ENCODE results near the gene CD274. TPM values are rescaled to one million over a fixed set of nuclear protein-coding genes. Genes with fewer than 3 reads are reported as not detected.
A peak's percentile ranks its signal among the peaks of the same experiment; 100 is the strongest.
"Not testable (repeated sequence)": the region's sequence is repeated elsewhere in the genome, so short reads cannot be mapped to it uniquely, and the experiment has no call there.

Gene CD274
- total and polyA plus RNA-seq, 10 of the 15 experiments (the other 5 are each of a cell fraction or from before 2014, with no cell fraction given): 9.4 to 128 (median 24.6) TPM

DNA sequence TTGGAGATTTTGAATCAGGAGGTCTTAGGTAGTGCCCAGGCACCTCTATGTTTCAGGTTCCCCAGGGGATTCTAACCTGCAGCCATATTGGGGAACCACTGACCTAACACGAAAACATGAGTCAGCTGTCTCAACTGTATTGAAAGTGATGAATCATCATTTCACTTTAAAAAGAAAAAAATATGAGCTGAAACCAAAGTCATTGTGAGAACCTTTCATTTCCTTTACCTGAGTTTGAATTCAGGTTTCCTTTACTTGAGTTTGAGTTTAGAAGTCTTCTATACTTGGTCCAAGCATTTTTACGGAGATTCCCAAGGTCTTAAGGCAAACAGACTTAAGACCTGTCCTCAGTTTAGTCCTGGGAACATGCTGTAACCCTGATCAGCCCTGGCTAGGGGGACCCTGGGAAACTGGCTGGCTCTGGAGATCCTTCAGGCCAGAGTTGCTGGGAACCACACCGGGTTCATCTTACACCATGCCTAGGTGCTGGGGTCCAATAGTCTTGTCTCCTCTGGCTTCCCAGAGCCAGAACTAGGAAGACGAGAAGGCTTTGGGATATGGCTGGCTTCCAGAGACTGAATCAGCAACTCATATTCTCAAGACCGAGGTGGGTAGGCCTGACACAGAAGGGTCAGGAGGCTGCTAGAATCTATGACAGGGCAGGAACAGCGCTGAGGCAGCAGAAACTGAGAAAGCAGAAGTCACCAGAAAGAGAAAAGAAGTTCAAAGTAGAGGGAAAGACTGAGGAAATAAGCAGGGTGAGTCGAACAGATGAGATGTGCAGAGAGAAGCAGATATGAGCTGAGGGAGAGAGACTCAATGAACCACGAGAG lies 43.6 kb downstream of the CD274 start (continued):
- TF ChIP-seq, protein P1, sequence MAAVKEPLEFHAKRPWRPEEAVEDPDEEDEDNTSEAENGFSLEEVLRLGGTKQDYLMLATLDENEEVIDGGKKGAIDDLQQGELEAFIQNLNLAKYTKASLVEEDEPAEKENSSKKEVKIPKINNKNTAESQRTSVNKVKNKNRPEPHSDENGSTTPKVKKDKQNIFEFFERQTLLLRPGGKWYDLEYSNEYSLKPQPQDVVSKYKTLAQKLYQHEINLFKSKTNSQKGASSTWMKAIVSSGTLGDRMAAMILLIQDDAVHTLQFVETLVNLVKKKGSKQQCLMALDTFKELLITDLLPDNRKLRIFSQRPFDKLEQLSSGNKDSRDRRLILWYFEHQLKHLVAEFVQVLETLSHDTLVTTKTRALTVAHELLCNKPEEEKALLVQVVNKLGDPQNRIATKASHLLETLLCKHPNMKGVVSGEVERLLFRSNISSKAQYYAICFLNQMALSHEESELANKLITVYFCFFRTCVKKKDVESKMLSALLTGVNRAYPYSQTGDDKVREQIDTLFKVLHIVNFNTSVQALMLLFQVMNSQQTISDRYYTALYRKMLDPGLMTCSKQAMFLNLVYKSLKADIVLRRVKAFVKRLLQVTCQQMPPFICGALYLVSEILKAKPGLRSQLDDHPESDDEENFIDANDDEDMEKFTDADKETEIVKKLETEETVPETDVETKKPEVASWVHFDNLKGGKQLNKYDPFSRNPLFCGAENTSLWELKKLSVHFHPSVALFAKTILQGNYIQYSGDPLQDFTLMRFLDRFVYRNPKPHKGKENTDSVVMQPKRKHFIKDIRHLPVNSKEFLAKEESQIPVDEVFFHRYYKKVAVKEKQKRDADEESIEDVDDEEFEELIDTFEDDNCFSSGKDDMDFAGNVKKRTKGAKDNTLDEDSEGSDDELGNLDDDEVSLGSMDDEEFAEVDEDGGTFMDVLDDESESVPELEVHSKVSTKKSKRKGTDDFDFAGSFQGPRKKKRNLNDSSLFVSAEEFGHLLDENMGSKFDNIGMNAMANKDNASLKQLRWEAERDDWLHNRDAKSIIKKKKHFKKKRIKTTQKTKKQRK (IDR thresholded peaks at IDR 0.05; ENCODE audit: low read depth, low read length): no peak
- TF ChIP-seq, protein P2, sequence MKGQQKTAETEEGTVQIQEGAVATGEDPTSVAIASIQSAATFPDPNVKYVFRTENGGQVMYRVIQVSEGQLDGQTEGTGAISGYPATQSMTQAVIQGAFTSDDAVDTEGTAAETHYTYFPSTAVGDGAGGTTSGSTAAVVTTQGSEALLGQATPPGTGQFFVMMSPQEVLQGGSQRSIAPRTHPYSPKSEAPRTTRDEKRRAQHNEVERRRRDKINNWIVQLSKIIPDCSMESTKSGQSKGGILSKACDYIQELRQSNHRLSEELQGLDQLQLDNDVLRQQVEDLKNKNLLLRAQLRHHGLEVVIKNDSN (IDR thresholded peaks at IDR 0.05; ENCODE audit: borderline replicate concordance, extremely low read length, insufficient read depth, low read depth, low read length): no peak

DNA sequence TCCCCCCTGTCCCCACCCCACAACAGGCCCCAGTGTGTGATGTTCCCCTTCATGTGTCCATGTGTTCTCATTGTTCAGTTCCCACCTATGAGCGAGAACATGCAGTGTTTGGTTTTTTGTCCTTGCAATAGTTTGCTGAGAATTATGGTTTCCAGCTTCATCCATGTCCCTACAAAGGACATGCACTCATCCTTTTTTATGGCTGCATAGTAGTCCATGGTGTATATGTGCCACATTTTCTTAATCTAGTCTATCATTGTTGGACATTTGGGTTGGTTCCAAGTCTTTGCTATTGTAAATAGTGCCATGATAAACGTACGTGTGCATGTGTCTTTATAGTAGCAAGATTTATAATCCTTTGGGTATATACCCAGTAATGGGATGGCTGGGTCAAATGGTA lies 44.4 kb downstream of the CD274 start:
- Histone ChIP-seq H3K27ac (ENCODE audit: control insufficient read depth, insufficient read depth) (peak overlapping the region; percentile 92; the same call in 1 of the 2 replicates), H3K4me2 (ENCODE audit: control insufficient read depth, insufficient read depth) (peak overlapping the region; percentile 5; the same call in 1 of the 2 replicates), H3K4me1 (ENCODE audit: control insufficient read depth, insufficient read depth, low read length) (peaks cover 16% of the 10 kb centered on the region)
- BruUV-seq (replicated peaks); H2AFZ ChIP-seq (ENCODE audit: control insufficient read depth, low read depth, low read length); DNase-seq (ENCODE audit: low read depth, low spot score); FAIRE-seq; H3K27me3 ChIP-seq (replicated peaks in 1 of 2; ENCODE audit: control insufficient read depth in 2 of 2, insufficient read depth in 2 of 2, low read length in 1 of 2); H4K20me1 ChIP-seq (ENCODE audit: control insufficient read depth, insufficient read depth); H3K9ac ChIP-seq (ENCODE audit: control insufficient read depth, insufficient read depth, low read length); H3K9me3 ChIP-seq (replicated peaks; ENCODE audit: control insufficient read depth, insufficient read depth, low read length); H3K36me3 ChIP-seq (ENCODE audit: control insufficient read depth in 2 of 2, insufficient read depth in 2 of 2, low read length in 1 of 2); in situ Hi-C loops (cut with MboI); H3K4me3 ChIP-seq; H3K79me2 ChIP-seq (ENCODE audit: control insufficient read depth, insufficient read depth, low read length); ATAC-seq: not testable (repeated sequence)
- ChIA-PET CTCF (interaction anchor here (0.6 to 2.8 kb wide), 5 partner anchors 14 to 95 kb away, joined by 3 to 15 read pairs (median 11); partner anchors contain the start of genes CD274 and PDCD1LG2), POLR2A (interaction anchor here (0.6 to 4.3 kb wide), 12 partner anchors 15 to 177 kb away, joined by 3 to 68 read pairs (median 4); partner anchors contain the start of genes CD274 and PDCD1LG2), SMC1A (ENCODE audit: uncharacterized antibody, unreplicated experiment) (interaction anchor here (0.6 to 5.0 kb wide), 16 partner anchors 9 to 101 kb away, joined by 3 to 99 read pairs (median 16); partner anchors contain the start of gene PDCD1LG2), RAD21 (ENCODE audit: unreplicated experiment) (interaction anchor here (0.6 to 3.7 kb wide), 14 partner anchors 12 to 96 kb away, joined by 3 to 144 read pairs (median 11); partner anchors contain the start of genes CD274 and PDCD1LG2)
- WGBS (ENCODE audit: insufficient coverage, insufficient replicate concordance, low lambda C conversion rate, missing lambda C conversion rate): 98% methylated on average over 3 of the region's 3 CpGs
- intact Hi-C loops (cut with micrococcal nuclease; ENCODE audit: unreplicated experiment): loop anchor here (1.0 kb wide), 1 partner anchor 16 kb away; the partner anchor contains the start of gene PDCD1LG2

Data from GM12878 (cell line).